H1 (cell line): ENCODE data around the gene KIF26A. TPM values are rescaled to one million over a fixed set of nuclear protein-coding genes. Genes with fewer than 3 reads are reported as not detected.

ENCODE experiments used
- CTCF ChIA-PET: fragments of 300-600 bp; sonication (Branson Sonifier 250); formaldehyde crosslinking; loops from one replicate; lab custom pipeline; 2021; ENCODE audit not compliant: partially characterized antibody; lab: Charles Lee
- POLR2A ChIA-PET: fragments of 300-600 bp; sonication (Branson Sonifier 250); formaldehyde crosslinking; loops from one replicate; lab custom pipeline; 2021; ENCODE audit warnings: inconsistent platforms; ENCODE audit not compliant: partially characterized antibody; lab: Charles Lee
- DNase-seq, 2 experiments: peaks; one replicate each; pipeline versions ENCODE4 v3.0.0 to v3.0.0-alpha.2; 2010 to 2022; ENCODE audit warnings: low spot score in 2 of 2, low read depth in 1 of 2, mixed read lengths in 1 of 2
- FAIRE-seq: peaks from 2 replicates; lab custom pipeline; 2011; peaks lifted over from hg19 to GRCh38; lab: Jason Lieb, UNC
- H2AFZ ChIP-seq: 2 replicates; pipeline ENCODE4 v1.8.1; 2012; ENCODE audit warnings: low read length, inconsistent platforms
- H2AK5ac ChIP-seq: 2 replicates; pipeline ENCODE4 v1.6.1; 2013; ENCODE audit warnings: low read depth, low read length
- H2BK120ac ChIP-seq: replicated peaks from 2 replicates; pipeline ENCODE3; 2013; ENCODE audit warnings: low read depth, low read length, inconsistent platforms
- H2BK12ac ChIP-seq: 2 replicates; pipeline ENCODE4 v1.6.1; 2013; ENCODE audit warnings: low read depth, low read length
- H2BK15ac ChIP-seq: 2 replicates; pipeline ENCODE4 v1.6.1; 2013; ENCODE audit warnings: low read length
- H2BK20ac ChIP-seq: 2 replicates; pipeline ENCODE4 v1.6.1; 2013; ENCODE audit warnings: low read length
- H2BK5ac ChIP-seq: 2 replicates; pipeline ENCODE4 v1.6.1; 2013; ENCODE audit warnings: low read depth, low read length
- H3K14ac ChIP-seq: 2 replicates; pipeline ENCODE4 v1.6.1; 2013; ENCODE audit warnings: inconsistent platforms; ENCODE audit not compliant: insufficient read length
- H3K18ac ChIP-seq: 2 replicates; pipeline ENCODE4 v1.6.1; 2013; ENCODE audit warnings: low read length; ENCODE audit errors: extremely low read depth
- H3K23ac ChIP-seq: 2 replicates; pipeline ENCODE4 v1.6.1; 2013; ENCODE audit warnings: inconsistent platforms; ENCODE audit not compliant: insufficient read length
- H3K23me2 ChIP-seq: 2 replicates; pipeline ENCODE4 v1.6.1; 2013; ENCODE audit warnings: low read depth, low read length
- H3K27ac ChIP-seq: 2 replicates; pipeline ENCODE4 v1.6.1; 2011; ENCODE audit warnings: low read depth, low read length, inconsistent platforms
- H3K27me3 ChIP-seq, 4 experiments: replicated peaks in 1 of 4; 1 replicate in 1 of 4; 2 replicates in 3 of 4; pipeline versions ENCODE4 v1.6.1 to v1.8.1; 2011 to 2013; ENCODE audit warnings: low read length in 3 of 4, mild to moderate bottlenecking in 3 of 4, inconsistent platforms in 2 of 4, mixed read lengths in 2 of 4, moderate library complexity in 1 of 4; ENCODE audit not compliant: control insufficient read depth in 3 of 4, insufficient read depth in 3 of 4; ENCODE audit errors: extremely low read depth in 1 of 4
- H3K36me3 ChIP-seq, 4 experiments: 2 replicates each; pipeline versions ENCODE4 v1.6.1 to v1.8.1; 2011 to 2013; ENCODE audit warnings: mild to moderate bottlenecking in 4 of 4, low read length in 3 of 4, moderate library complexity in 2 of 4, control low read depth in 1 of 4, inconsistent platforms in 1 of 4; ENCODE audit not compliant: insufficient read depth in 4 of 4, control insufficient read depth in 2 of 4
- H3K4ac ChIP-seq: replicated peaks from 2 replicates; pipeline ENCODE3; 2013; ENCODE audit warnings: low read length, low read depth, mixed read lengths, inconsistent platforms; ENCODE audit not compliant: insufficient read length
- H3K4me1 ChIP-seq, 4 experiments: replicated peaks in 1 of 4; 1 replicate in 1 of 4; 2 replicates in 3 of 4; pipeline versions ENCODE4 v1.6.1 to v1.8.1; 2011 to 2013; ENCODE audit warnings: low read length in 3 of 4, inconsistent platforms in 2 of 4, mixed read lengths in 1 of 4; ENCODE audit not compliant: insufficient read depth in 4 of 4, control insufficient read depth in 3 of 4
- H3K4me2 ChIP-seq, 2 experiments: 2 replicates each; pipeline versions ENCODE4 v1.6.1 to v1.8.1; 2011 to 2013; ENCODE audit warnings: low read depth in 2 of 2, low read length in 2 of 2, control low read depth in 1 of 2, inconsistent platforms in 1 of 2, mild to moderate bottlenecking in 1 of 2; ENCODE audit not compliant: insufficient read depth in 1 of 2
- H3K4me3 ChIP-seq, 4 experiments: fragments of 200-600, 300-600 bp in 1 of 4; sonication (generic), shearing (Covaris generic), sonication (Bioruptor Twin) in 1 of 4; 2 replicates each; pipeline versions ENCODE4 v1.5.1 to v1.8.1; 2011 to 2016; ENCODE audit warnings: low read length in 4 of 4, low read depth in 3 of 4, control low read depth in 2 of 4, inconsistent platforms in 2 of 4, mild to moderate bottlenecking in 2 of 4, mixed read lengths in 1 of 4, moderate library complexity in 1 of 4; ENCODE audit not compliant: insufficient read depth in 2 of 4; ENCODE audit errors: extremely low read depth in 1 of 4
- H3K56ac ChIP-seq: replicated peaks from 2 replicates; pipeline ENCODE3; 2013; ENCODE audit warnings: low read depth, mild to moderate bottlenecking, mixed read lengths, low read length, inconsistent platforms; ENCODE audit not compliant: insufficient read length
- H3K79me1 ChIP-seq: 2 replicates; pipeline ENCODE4 v1.6.1; 2013; ENCODE audit warnings: low read depth, low read length, control low read depth
- H3K79me2 ChIP-seq, 2 experiments: 2 replicates each; pipeline versions ENCODE4 v1.6.1 to v1.8.1; 2012 to 2013; ENCODE audit warnings: low read length in 2 of 2, mild to moderate bottlenecking in 2 of 2, inconsistent platforms in 1 of 2; ENCODE audit not compliant: insufficient read depth in 2 of 2, control insufficient read depth in 1 of 2
- H3K9ac ChIP-seq, 4 experiments: replicated peaks in 1 of 4; 1 replicate in 1 of 4; 2 replicates in 3 of 4; pipeline versions ENCODE4 v1.6.1 to v1.8.1; 2011 to 2013; ENCODE audit warnings: low read depth in 3 of 4, low read length in 3 of 4, control low read depth in 2 of 4, mild to moderate bottlenecking in 2 of 4, moderate library complexity in 2 of 4, inconsistent platforms in 1 of 4; ENCODE audit errors: extremely low read depth in 1 of 4
- H3K9me3 ChIP-seq, 2 experiments: 2 replicates each; pipeline versions ENCODE4 v1.6.1 to v1.8.1; 2012 to 2013; ENCODE audit warnings: mild to moderate bottlenecking in 2 of 2, moderate library complexity in 2 of 2, control low read depth in 1 of 2, inconsistent platforms in 1 of 2, low read depth in 1 of 2, low read length in 1 of 2, mixed read lengths in 1 of 2; ENCODE audit not compliant: insufficient read depth in 2 of 2
- H4K20me1 ChIP-seq, 2 experiments: replicated peaks in 1 of 2; 2 replicates each; pipeline versions ENCODE3 to v1.8.1; 2011 to 2013; ENCODE audit warnings: inconsistent platforms in 2 of 2, low read length in 2 of 2, mild to moderate bottlenecking in 1 of 2; ENCODE audit not compliant: insufficient read depth in 2 of 2, control insufficient read depth in 1 of 2
- H4K5ac ChIP-seq: 2 replicates; pipeline ENCODE4 v1.6.1; 2013; ENCODE audit warnings: low read length, low read depth, mixed read lengths, inconsistent platforms; ENCODE audit not compliant: insufficient read length
- H4K8ac ChIP-seq: 2 replicates; pipeline ENCODE4 v1.8.0; 2013; ENCODE audit warnings: mild to moderate bottlenecking, moderate library complexity, low read length, inconsistent platforms; ENCODE audit not compliant: insufficient read depth; ENCODE audit errors: extremely low read depth
- H4K91ac ChIP-seq: replicated peaks from 2 replicates; pipeline ENCODE3; 2013; ENCODE audit warnings: low read length, mixed read lengths, inconsistent platforms; ENCODE audit not compliant: insufficient read length
- CTCF ChIP-seq, 3 experiments: IDR thresholded peaks; 1 replicate in 2 of 3; 2 replicates in 1 of 3; pipeline versions ENCODE4 v1.5.1 to v1.6.1; 2011; ENCODE audit warnings: low read length in 3 of 3, mild to moderate bottlenecking in 3 of 3, inconsistent platforms in 2 of 3, low read depth in 1 of 3, moderate library complexity in 1 of 3; ENCODE audit not compliant: insufficient read depth in 1 of 3; ENCODE audit errors: control extremely low read depth in 1 of 3
- E2F6 ChIP-seq: IDR thresholded peaks from 2 replicates; pipeline ENCODE4 v1.6.1; 2012; ENCODE audit warnings: inconsistent platforms
- HDAC2 ChIP-seq, 2 experiments: fragments of 300-600 bp in 1 of 2; sonication (generic) in 1 of 2; IDR thresholded peaks; 2 replicates each; pipeline ENCODE4 v1.6.1; 2011 to 2012; ENCODE audit warnings: low read depth in 2 of 2, low read length in 2 of 2, mild to moderate bottlenecking in 2 of 2, moderate library complexity in 2 of 2, borderline replicate concordance in 1 of 2, inconsistent platforms in 1 of 2
- KDM1A ChIP-seq: fragments of 200-600, 300-600 bp; sonication (generic); IDR thresholded peaks from 2 replicates; pipeline ENCODE4 v1.7.1; 2016; ENCODE audit warnings: mild to moderate bottlenecking, low read length, borderline replicate concordance
- SP4 ChIP-seq: IDR thresholded peaks from 2 replicates; pipeline ENCODE4 v1.6.1; 2012; ENCODE audit warnings: low read length, inconsistent platforms
- YY1 ChIP-seq: IDR thresholded peaks from 2 replicates; pipeline ENCODE4 v1.6.1; 2011; ENCODE audit warnings: low read depth, mild to moderate bottlenecking, low read length
- WGBS, 2 experiments: shearing (Covaris generic) in 1 of 2; methylation state at CpG; one replicate each; pipeline versions ENCODE4 v1.1.6 to v1.1.7; 2013 to 2015; ENCODE audit warnings: low lambda C conversion rate in 2 of 2, mixed read lengths in 2 of 2, inconsistent platforms in 1 of 2, low coverage in 1 of 2, missing lambda C conversion rate in 1 of 2; ENCODE audit not compliant: insufficient replicate concordance in 2 of 2, insufficient coverage in 1 of 2, insufficient read length in 1 of 2; ENCODE audit errors: extremely low coverage in 1 of 2, missing lambda C conversion rate in 1 of 2; 5-methylcytosine and 5-hydroxymethylcytosine counted together
- polyA plus RNA-seq, 7 experiments: library from polyadenylated mRNA; depleted of rRNA in 3 of 7; stranded (reverse) in 5 of 7; unstranded in 2 of 7; fragments of >200 nt in 5 of 7; fragments of 200-250 nt in 2 of 7; gene quantifications; 1 replicate in 5 of 7; 2 replicates in 1 of 7; 4 replicates in 1 of 7; pipeline versions ENCODE4 v1.2.1 to v1.2.3, GENCODE V29; 2011 to 2013; ENCODE audit warnings: missing spikeins in 2 of 7, mixed read lengths in 2 of 7
- total RNA-seq: library from RNA; stranded (reverse); fragmentation: NEBNext Ultra II Directional; extraction: Animal tissue kit (Norgen Biotek cat#: 25700); gene quantifications from 2 replicates; pipeline ENCODE4 v1.2.1, GENCODE V29; 2021

Gene KIF26A
- total and polyA plus RNA-seq, 2 of the 8 experiments (the other 6 are each of a cell fraction or from before 2014, with no cell fraction given), result 11.5 to 41.6 TPM

DNA sequence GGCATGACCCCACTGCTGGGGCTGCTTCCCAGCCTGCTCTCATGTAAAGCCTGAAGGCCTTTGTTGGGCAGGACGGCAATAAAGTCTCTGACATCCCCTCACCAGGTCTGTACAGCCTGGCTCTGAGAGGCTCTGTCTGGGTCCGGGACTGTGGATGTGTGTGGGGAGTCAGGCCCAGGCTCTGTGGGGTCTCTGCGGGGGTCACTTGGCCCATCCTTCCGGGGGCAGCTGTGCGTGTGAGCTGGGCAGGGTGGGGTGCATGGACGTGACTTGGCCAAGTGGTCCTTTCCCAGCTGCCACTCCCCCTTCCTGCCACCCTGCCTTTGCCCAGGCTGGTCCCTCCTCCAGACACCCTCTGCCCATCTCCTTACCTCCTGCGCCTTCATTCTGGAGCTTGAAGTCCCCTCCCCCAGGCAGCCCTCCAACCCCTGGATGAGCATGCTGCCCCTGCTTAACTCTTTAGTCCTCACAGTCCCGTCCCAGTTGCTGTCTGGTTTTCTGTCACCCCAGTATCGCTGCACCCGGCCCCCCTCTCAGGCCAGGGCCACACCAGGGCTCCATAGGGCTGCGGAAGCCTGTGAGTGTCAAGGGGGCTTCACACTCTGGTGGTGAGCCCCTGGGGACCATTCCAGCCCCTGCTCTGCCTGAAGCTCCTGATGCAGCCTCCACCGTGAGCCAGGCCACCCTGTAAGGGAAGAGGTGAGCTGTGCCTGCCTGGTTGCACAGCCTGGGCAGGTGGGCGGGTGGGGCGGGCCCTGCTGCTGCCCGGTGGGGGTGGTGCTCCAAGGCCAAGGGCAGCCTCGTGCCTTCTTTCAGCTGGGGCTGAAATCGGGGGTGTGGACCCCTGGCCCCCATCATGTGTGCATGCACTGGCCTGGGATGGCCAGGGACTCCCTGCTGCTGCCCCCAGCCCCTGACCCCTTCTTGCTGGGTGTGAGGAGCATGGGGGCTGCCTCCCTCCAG is 25.5 kb upstream of the KIF26A start:
- no peak overlapping the region for H3K4me3 ChIP-seq
- DNase-seq (peak in 1 of 2 experiments; percentile 39), FAIRE-seq (no peak)
- no peak overlapping the region for H2BK5ac ChIP-seq
- H3K18ac ChIP-seq, result no peak overlapping the region
- no peak overlapping the region for H3K27ac ChIP-seq
- no peak overlapping the region for H4K8ac ChIP-seq
- H3K56ac ChIP-seq, result no peak overlapping the region
- H2BK120ac ChIP-seq, result no peak overlapping the region
- no peaks in the 10 kb centered on the region for H3K9me3 ChIP-seq
- peaks cover 0 to 4% of the 10 kb centered on the region in 2 experiments for H4K20me1 ChIP-seq
- no peak overlapping the region for H3K14ac ChIP-seq
- no peak overlapping the region for H2BK15ac ChIP-seq
- H2BK12ac ChIP-seq, result 0 out of 2 replicates have a peak overlapping the region, but pooled peaks have one; percentile 27
- H3K4me2 ChIP-seq, result no peak overlapping the region
- no peak overlapping the region for H2AK5ac ChIP-seq
- H3K4ac ChIP-seq, result no peak overlapping the region
- ChIA-PET POLR2A (no interaction called here), CTCF (interaction anchor here (0.6 to 2.5 kb wide), 8 partner anchors 9 to 25 kb away, joined by 3 to 9 read pairs (median 3); no protein-coding TSS in a partner anchor)
- 85% methylated on average over 12 of the region's 17 CpGs; no CpG with 5 or more reads in 1 of the 2 experiments for WGBS, 2 experiments
- no peaks in the 10 kb centered on the region for H3K79me2 ChIP-seq
- H2BK20ac ChIP-seq, result no peak overlapping the region
- H3K23ac ChIP-seq, result no peak overlapping the region
- no peak overlapping the region for H4K91ac ChIP-seq
- no peak overlapping the region for H4K5ac ChIP-seq
- peaks cover 0 to 16% (median 8%) of the 10 kb centered on the region in 4 experiments; a peak in 6 of 7 replicates for H3K4me1 ChIP-seq
- no peak overlapping the region for H2AFZ ChIP-seq
- peaks cover 12% of the 10 kb centered on the region; the same call in 1 of the 2 replicates for H3K23me2 ChIP-seq
- peaks cover 11 to 24% (median 21%) of the 10 kb centered on the region in 4 experiments for H3K27me3 ChIP-seq
- H3K36me3 ChIP-seq, result no peaks in the 10 kb centered on the region; a peak in 1 of 8 replicates
- no peaks in the 10 kb centered on the region for H3K79me1 ChIP-seq
- no peak overlapping the region for H3K9ac ChIP-seq
- TF ChIP-seq HDAC2 (IDR thresholded peaks at IDR 0.05; ENCODE audit: borderline replicate concordance in 1 of 2, low read depth in 2 of 2, low read length in 2 of 2) (no peak), E2F6 (no peak), KDM1A (no peak), CTCF (IDR thresholded peaks at IDR 0.05; ENCODE audit: control extremely low read depth in 1 of 3, insufficient read depth in 1 of 3, low read depth in 1 of 3, low read length in 3 of 3) (no peak), YY1 (no peak), SP4 (no peak)
